ENCODE data around the gene RNF148.

Gene RNF148

DNA sequence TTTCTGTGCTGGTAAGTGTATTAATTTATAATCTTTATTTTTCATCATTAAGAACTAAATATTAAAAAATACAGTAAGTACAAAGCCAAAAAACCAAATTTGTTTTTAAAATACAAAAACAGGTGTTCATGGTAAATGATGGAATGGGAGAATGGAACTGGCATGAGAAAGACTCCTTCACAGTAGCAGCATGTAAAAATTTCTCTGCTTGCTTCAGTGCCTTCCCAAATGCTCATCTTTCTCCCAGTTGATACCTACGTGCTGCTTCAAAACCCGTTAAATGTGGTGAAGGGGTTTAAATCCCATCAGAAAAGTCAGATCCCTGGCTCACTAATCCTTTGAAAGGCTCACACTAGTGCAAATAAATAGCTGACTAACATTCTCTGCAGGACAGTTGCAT lies 8.0 kb downstream of the RNF148 start:
- Histone ChIP-seq H3K27ac (no peak overlapping the region), H3K4me3 (ENCODE audit: low read depth, low read length) (no peak overlapping the region), H3K9ac (no peak overlapping the region), H3K36me3 (ENCODE audit: control insufficient read depth, insufficient read depth, low read length) (no peaks in the 10 kb centered on the region), H3K4me2 (ENCODE audit: low read length) (no peak overlapping the region), H3K4me1 (no peaks in the 10 kb centered on the region), H3K9me3 (ENCODE audit: control insufficient read depth, low read length) (no peaks in the 10 kb centered on the region), H2AFZ (no peak overlapping the region), H3K79me2 (no peaks in the 10 kb centered on the region), H3K27me3 (ENCODE audit: control insufficient read depth, insufficient read depth, low read length) (no peaks in the 10 kb centered on the region)
- TF ChIP-seq, protein P1, sequence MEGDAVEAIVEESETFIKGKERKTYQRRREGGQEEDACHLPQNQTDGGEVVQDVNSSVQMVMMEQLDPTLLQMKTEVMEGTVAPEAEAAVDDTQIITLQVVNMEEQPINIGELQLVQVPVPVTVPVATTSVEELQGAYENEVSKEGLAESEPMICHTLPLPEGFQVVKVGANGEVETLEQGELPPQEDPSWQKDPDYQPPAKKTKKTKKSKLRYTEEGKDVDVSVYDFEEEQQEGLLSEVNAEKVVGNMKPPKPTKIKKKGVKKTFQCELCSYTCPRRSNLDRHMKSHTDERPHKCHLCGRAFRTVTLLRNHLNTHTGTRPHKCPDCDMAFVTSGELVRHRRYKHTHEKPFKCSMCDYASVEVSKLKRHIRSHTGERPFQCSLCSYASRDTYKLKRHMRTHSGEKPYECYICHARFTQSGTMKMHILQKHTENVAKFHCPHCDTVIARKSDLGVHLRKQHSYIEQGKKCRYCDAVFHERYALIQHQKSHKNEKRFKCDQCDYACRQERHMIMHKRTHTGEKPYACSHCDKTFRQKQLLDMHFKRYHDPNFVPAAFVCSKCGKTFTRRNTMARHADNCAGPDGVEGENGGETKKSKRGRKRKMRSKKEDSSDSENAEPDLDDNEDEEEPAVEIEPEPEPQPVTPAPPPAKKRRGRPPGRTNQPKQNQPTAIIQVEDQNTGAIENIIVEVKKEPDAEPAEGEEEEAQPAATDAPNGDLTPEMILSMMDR (IDR thresholded peaks at IDR 0.05) = no peak

DNA sequence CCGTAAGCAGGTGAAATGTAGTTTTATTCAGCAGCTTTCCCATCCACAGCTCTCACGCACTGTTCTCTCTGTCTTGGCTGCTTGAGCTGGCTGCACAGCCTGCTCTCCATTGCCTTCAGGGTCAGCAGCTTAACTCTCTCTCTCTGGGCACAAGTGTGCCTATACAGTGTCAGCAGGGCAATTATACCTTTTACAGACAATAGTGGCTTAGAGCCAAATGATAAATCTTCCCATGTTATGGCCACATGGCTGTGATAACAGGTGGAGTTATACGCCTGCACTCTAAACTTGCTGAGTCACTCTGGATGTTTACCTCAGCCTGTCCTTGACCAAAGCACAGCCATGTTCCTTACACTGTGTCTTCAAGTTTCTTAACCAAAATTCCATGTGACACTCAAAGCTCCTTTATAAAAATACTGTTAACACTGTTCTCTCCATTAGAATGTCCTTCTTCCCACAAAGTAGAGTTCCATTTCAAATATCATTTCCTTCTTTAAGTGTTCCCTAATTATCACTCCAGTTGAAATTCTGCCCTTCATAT lies 9.9 kb downstream of the RNF148 start:
- Histone ChIP-seq H3K4me1 (no peaks in the 10 kb centered on the region), H3K4me3 (ENCODE audit: low read depth, low read length) (no peak overlapping the region), H3K79me2 (no peaks in the 10 kb centered on the region), H3K9me3 (ENCODE audit: control insufficient read depth, low read length) (no peaks in the 10 kb centered on the region), H3K27me3 (ENCODE audit: control insufficient read depth, insufficient read depth, low read length) (no peaks in the 10 kb centered on the region), H2AFZ (no peak overlapping the region), H3K9ac (no peak overlapping the region), H3K4me2 (ENCODE audit: low read length) (no peak overlapping the region), H3K27ac (no peak overlapping the region), H3K36me3 (ENCODE audit: control insufficient read depth, insufficient read depth, low read length) (no peaks in the 10 kb centered on the region)
- TF ChIP-seq, protein P1 (IDR thresholded peaks at IDR 0.05) = no peak

DNA sequence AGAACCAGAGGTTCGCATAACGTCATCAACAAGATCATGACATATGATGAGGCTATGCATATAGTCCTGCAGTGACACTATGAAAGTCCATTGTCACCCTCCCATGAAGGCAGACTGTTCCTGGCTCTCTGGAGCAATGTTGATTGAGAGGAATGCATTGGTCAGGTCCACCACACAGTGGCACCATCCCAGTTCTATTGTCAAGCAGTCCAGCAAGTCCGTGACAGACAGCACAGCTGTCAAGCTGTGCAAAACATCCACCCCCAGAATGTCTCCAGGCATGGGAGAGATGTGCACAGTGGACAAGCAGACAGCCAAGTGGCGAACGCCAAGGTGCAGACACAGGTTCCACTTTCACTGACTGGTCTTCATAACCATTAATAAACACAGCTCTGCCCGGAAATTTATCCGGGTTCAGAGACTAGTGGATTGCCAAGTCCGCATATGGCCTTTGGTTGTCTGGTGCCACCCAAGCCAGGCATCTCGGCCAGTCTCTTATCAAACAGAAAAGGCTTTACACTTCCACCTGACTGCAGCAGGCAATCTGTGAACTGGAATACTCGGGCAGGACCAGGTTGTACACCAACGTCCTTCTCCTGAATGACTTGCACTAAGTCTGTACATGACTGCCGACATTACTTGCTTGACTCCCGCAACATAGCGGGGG lies 11.0 kb downstream of the RNF148 start:
- Histone ChIP-seq H2AFZ (no peak overlapping the region), H3K9me3 (ENCODE audit: control insufficient read depth, low read length) (no peaks in the 10 kb centered on the region), H3K27ac (no peak overlapping the region), H3K4me3 (ENCODE audit: low read depth, low read length) (no peak overlapping the region), H3K4me1 (no peaks in the 10 kb centered on the region), H3K36me3 (ENCODE audit: control insufficient read depth, insufficient read depth, low read length) (no peaks in the 10 kb centered on the region), H3K9ac (no peak overlapping the region), H3K4me2 (ENCODE audit: low read length) (no peak overlapping the region), H3K79me2 (no peaks in the 10 kb centered on the region), H3K27me3 (ENCODE audit: control insufficient read depth, insufficient read depth, low read length) (no peaks in the 10 kb centered on the region)
- TF ChIP-seq, protein P1 (IDR thresholded peaks at IDR 0.05) = no peak

DNA sequence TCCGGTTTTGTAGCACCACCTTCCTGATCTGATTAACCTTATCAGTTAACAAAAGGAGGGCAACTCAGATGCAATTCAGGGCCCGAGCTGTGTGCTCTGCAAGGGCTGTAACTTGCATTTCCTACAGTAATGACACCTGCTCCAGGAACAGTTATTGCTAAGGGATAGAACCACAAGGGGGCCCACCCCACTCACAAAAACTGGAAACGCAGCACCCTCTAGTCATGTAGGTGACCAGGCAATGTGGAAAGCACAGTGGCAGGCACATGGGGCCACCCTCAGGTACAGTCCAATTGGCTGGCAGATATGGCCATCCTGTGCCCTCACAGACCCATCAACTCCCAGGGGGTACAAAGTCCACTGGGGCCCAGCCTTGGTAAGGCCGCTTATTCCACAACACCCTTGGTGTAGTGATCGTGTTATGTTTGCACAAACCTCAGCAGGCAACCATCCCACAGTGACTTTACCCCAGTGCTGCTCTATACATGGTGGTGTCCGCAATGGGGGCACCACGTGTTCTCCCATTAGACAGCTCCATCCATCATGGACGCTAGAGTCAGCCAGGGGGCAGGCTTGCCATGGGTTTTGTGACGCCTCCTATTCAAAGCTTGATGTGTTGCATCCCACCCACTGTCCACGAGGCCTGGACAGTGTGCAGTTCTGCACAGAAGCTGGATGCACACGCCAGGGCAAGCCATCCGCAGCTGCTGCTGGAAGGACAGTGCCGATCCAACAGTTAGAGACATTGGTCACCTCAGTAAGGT lies 13.2 kb downstream of the RNF148 start:
- Histone ChIP-seq H3K27me3 (ENCODE audit: control insufficient read depth, insufficient read depth, low read length) (no peaks in the 10 kb centered on the region), H2AFZ (no peak overlapping the region), H3K4me3 (ENCODE audit: low read depth, low read length) (no peak overlapping the region), H3K4me1 (no peaks in the 10 kb centered on the region), H3K79me2 (no peaks in the 10 kb centered on the region), H3K9me3 (ENCODE audit: control insufficient read depth, low read length) (no peaks in the 10 kb centered on the region), H3K9ac (no peak overlapping the region), H3K36me3 (ENCODE audit: control insufficient read depth, insufficient read depth, low read length) (no peaks in the 10 kb centered on the region), H3K27ac (no peak overlapping the region), H3K4me2 (ENCODE audit: low read length) (no peak overlapping the region)
- TF ChIP-seq, protein P1 (IDR thresholded peaks at IDR 0.05) = no peak

Measured in parathyroid adenoma (tissue), 2 donors.